PFSK-1 (cell line): ENCODE results near the gene GALNT9.

Source experiments
- FOXP2 ChIP-seq: optimal IDR thresholded peaks from 2 replicates; pipeline ENCODE3; 2011; ENCODE audit warnings: borderline replicate concordance, control low read depth, inconsistent platforms; ENCODE audit not compliant: insufficient read depth; ENCODE audit errors: extremely low read length, extremely low read depth
- POLR2AphosphoS5 ChIP-seq: IDR thresholded peaks from 2 replicates; pipeline ENCODE4 v1.6.1; 2012; ENCODE audit warnings: low read depth, mild to moderate bottlenecking, control low read depth, low read length, moderate library complexity
- REST ChIP-seq, 2 experiments: IDR thresholded peaks; 2 replicates each; pipeline versions ENCODE4 v1.6.1 to v1.8.0; 2011 to 2012; ENCODE audit warnings: low read depth in 2 of 2, low read length in 2 of 2, control low read depth in 1 of 2, inconsistent platforms in 1 of 2, mild to moderate bottlenecking in 1 of 2, moderate library complexity in 1 of 2; ENCODE audit not compliant: insufficient read depth in 1 of 2
- SIN3A ChIP-seq: IDR thresholded peaks from 2 replicates; pipeline ENCODE4 v1.6.1; 2012; ENCODE audit warnings: mild to moderate bottlenecking, low read length, moderate library complexity, borderline replicate concordance; ENCODE audit not compliant: insufficient read depth
- TAF1 ChIP-seq: IDR thresholded peaks from 2 replicates; pipeline ENCODE4 v1.6.1; 2012; ENCODE audit warnings: low read length, control low read depth, borderline replicate concordance; ENCODE audit not compliant: insufficient read depth

Gene GALNT9

GRCh38 chr12:132200800-132201199 lies 128.6 kb downstream of the GALNT9 start:
- TF ChIP-seq POLR2AphosphoS5 (no peak), SIN3A (no peak), TAF1 (no peak), REST (IDR thresholded peaks at IDR 0.05; ENCODE audit: insufficient read depth in 1 of 2, low read depth in 2 of 2, low read length in 2 of 2) (no peak), FOXP2 (no peak)

- TF ChIP-seq REST (IDR thresholded peaks at IDR 0.05; ENCODE audit: insufficient read depth in 1 of 2, low read depth in 2 of 2, low read length in 2 of 2) (no peak), POLR2AphosphoS5 (no peak), TAF1 (no peak), SIN3A (no peak), FOXP2 (no peak)
Measured at GRCh38 chr12:132199526-132200319, 129.7 kb downstream of the GALNT9 start.

GRCh38 chr12:132199101-132199500 lies 130.3 kb downstream of the GALNT9 start:
- TF ChIP-seq REST (IDR thresholded peaks at IDR 0.05; ENCODE audit: insufficient read depth in 1 of 2, low read depth in 2 of 2, low read length in 2 of 2) (no peak), SIN3A (no peak), FOXP2 (no peak), TAF1 (no peak)

- TF ChIP-seq POLR2AphosphoS5 (no peak), SIN3A (no peak), REST (IDR thresholded peaks at IDR 0.05; ENCODE audit: insufficient read depth in 1 of 2, low read depth in 2 of 2, low read length in 2 of 2) (no peak), FOXP2 (no peak), TAF1 (no peak)
Measured at GRCh38 chr12:132197581-132198354, 131.6 kb downstream of the GALNT9 start.
